Stimulated activated CD8-positive, alpha-beta memory T cell treated with anti-CD3 and anti-CD28 coated beads, Interleukin-15, amount 100 ng/mL, for 24 hours (primary cell): ENCODE data around the gene RBM47.
"Not testable (repeated sequence)": the region's sequence is repeated elsewhere in the genome, so short reads cannot be mapped to it uniquely, and the experiment has no call there.

Experiments used
- DNase-seq: peaks from one replicate; pipeline ENCODE4 v3.0.0-alpha.2; 2020; ENCODE audit warnings: low read depth

RBM47 gene

GRCh38 chr4:40562208-40562607, 67.5 kb downstream of the RBM47 start:
- DNase-seq: no peak

- DNase-seq: not testable (repeated sequence)
Measured at GRCh38 chr4:40561543-40562177, 68.0 kb downstream of the RBM47 start.

- no peak for DNase-seq
Measured at GRCh38 chr4:40559585-40560465, 69.8 kb downstream of the RBM47 start.

GRCh38 chr4:40557736-40558135, 71.9 kb downstream of the RBM47 start:
- no peak for DNase-seq

GRCh38 chr4:40555176-40555900, 74.3 kb downstream of the RBM47 start:
- DNase-seq: no peak

GRCh38 chr4:40554641-40555040, 75.0 kb downstream of the RBM47 start:
- not testable (repeated sequence) for DNase-seq

GRCh38 chr4:40553995-40554394, 75.7 kb downstream of the RBM47 start:
- DNase-seq: no peak

GRCh38 chr4:40552536-40552935, 77.1 kb downstream of the RBM47 start:
- no peak for DNase-seq

GRCh38 chr4:40551568-40552136, 78.0 kb downstream of the RBM47 start:
- DNase-seq: not testable (repeated sequence)

GRCh38 chr4:40550948-40551462, 78.7 kb downstream of the RBM47 start:
- no peak for DNase-seq

GRCh38 chr4:40550196-40550595, 79.5 kb downstream of the RBM47 start:
- DNase-seq: no peak

GRCh38 chr4:40548256-40548655, 81.4 kb downstream of the RBM47 start:
- no peak for DNase-seq

- DNase-seq: no peak
Measured at GRCh38 chr4:40547789-40548132, 81.9 kb downstream of the RBM47 start.

- DNase-seq: no peak
Measured at GRCh38 chr4:40546969-40547788, 82.5 kb downstream of the RBM47 start.

GRCh38 chr4:40546506-40546905, 83.2 kb downstream of the RBM47 start:
- DNase-seq: no peak

- not testable (repeated sequence) for DNase-seq
Measured at GRCh38 chr4:40545487-40545886, 84.2 kb downstream of the RBM47 start.

GRCh38 chr4:40544221-40544620, 85.4 kb downstream of the RBM47 start:
- no peak for DNase-seq

- DNase-seq: no peak
Measured at GRCh38 chr4:40540800-40541199, 88.9 kb downstream of the RBM47 start.

GRCh38 chr4:40536032-40536431, 93.6 kb downstream of the RBM47 start:
- DNase-seq: no peak

- DNase-seq: no peak
Measured at GRCh38 chr4:40531636-40532023, 98.0 kb downstream of the RBM47 start.

GRCh38 chr4:40530961-40531635, 98.6 kb downstream of the RBM47 start:
- DNase-seq: no peak
